Thyroid gland (tissue), 4 donors: ENCODE data around the gene CISD2. TPM values are rescaled to one million over a fixed set of nuclear protein-coding genes. Genes with fewer than 3 reads are reported as not detected.
A peak's percentile ranks its signal among the peaks of the same experiment; 100 is the strongest.
"Not testable (repeated sequence)": the region's sequence is repeated elsewhere in the genome, so short reads cannot be mapped to it uniquely, and the experiment has no call there.

ENCODE experiments used
- DNase-seq, 2 donors: peaks; one replicate each; pipeline ENCODE4 v3.0.0-alpha.2; 2019
- H3K27ac ChIP-seq, 3 donors: fragments of 200-600 bp; sonication (generic); 1 replicate in 2 of 3; 2 replicates in 1 of 3; pipeline ENCODE4 v1.5.1; 2016 to 2019; ENCODE audit warnings: mild to moderate bottlenecking in 1 of 3, moderate library complexity in 1 of 3
- H3K27me3 ChIP-seq: fragments of 200-600 bp; sonication (generic); one replicate; pipeline ENCODE4 v1.5.1; 2019
- H3K36me3 ChIP-seq, 2 donors: fragments of 200-600 bp; sonication (generic); one replicate each; pipeline ENCODE4 v1.5.1; 2016 to 2019
- H3K4me1 ChIP-seq, 2 donors: fragments of 200-600 bp; sonication (generic); one replicate each; pipeline ENCODE4 v1.5.1; 2017 to 2019
- H3K4me3 ChIP-seq, 3 donors: fragments of 200-600 bp; sonication (generic); replicated peaks in 1 of 3; 1 replicate in 2 of 3; 2 replicates in 1 of 3; pipeline ENCODE4 v1.5.1; 2016; ENCODE audit warnings: mild to moderate bottlenecking in 1 of 3
- H3K9me3 ChIP-seq: fragments of 200-600 bp; sonication (generic); one replicate; pipeline ENCODE4 v1.5.1; 2017
- CTCF ChIP-seq, 6 experiments: fragments of 200-600 bp in 3 of 6; fragments of 450-650 bp in 3 of 6; sonication (generic) in 3 of 6; IDR thresholded peaks; one replicate each; pipeline ENCODE4 v1.5.1; 2016 to 2019; ENCODE audit warnings: antibody characterized with exemption in 6 of 6, mild to moderate bottlenecking in 2 of 6, inconsistent platforms in 1 of 6, moderate library complexity in 1 of 6
- POLR2A ChIP-seq, 2 donors: fragments of 450-650 bp; IDR thresholded peaks; one replicate each; pipeline ENCODE4 v1.6.1; 2017; ENCODE audit warnings: antibody characterized with exemption in 2 of 2, mild to moderate bottlenecking in 2 of 2, moderate library complexity in 1 of 2
- WGBS, 2 donors: methylation state at CpG; one replicate each; pipeline ENCODE4 v1.1.5; 2017; 5-methylcytosine and 5-hydroxymethylcytosine counted together
- intact Hi-C: fragments of 100-400 bp; cut with DNase I; formaldehyde crosslinking; loops from one replicate; pipeline ENCODE4 v1.15.1; 2023
- total RNA-seq, 4 donors: library from RNA; depleted of rRNA; stranded (reverse); fragments of >200 nt; gene quantifications; one replicate each; pipeline ENCODE4 v1.2.3, GENCODE V29; 2016

The CISD2 gene
- 10 to 100 TPM; 29.3 to 37.0 (median 33.7) TPM for total RNA-seq

- H3K9me3 ChIP-seq: no peaks in the 10 kb centered on the region
- H3K27me3 ChIP-seq: no peaks in the 10 kb centered on the region
- 0% methylated on average over 13 to 33 of the region's 71 CpGs for WGBS, 2 donors
- peak within 1 kb of the TSS; percentile 42 to 91 (median 70) for H3K4me3 ChIP-seq
- H3K4me1 ChIP-seq: peaks cover 7 to 12% of the 10 kb centered on the region in 2 donors
- peak; percentile 91 to 93 for DNase-seq
- intact Hi-C loops: loop anchor here (5.0 kb wide), 1 partner anchor 42 kb away; the partner anchor contains the start of gene UBE2D3
- no peaks in the 10 kb centered on the region for H3K36me3 ChIP-seq
- H3K27ac ChIP-seq: peak within 1 kb of the TSS; percentile 76 to 89 (median 84)
- TF ChIP-seq POLR2A (IDR thresholded peaks at IDR 0.05) (peak; percentile 3 to 88), CTCF (IDR thresholded peaks at IDR 0.05) (no peak)
Measured at GRCh38 chr4:102868781-102869568, at the start of gene CISD2. Gene CISD2 (plus strand): TSS chr4:102868992. CDS start chr4:102869085, 93 bp downstream.

GRCh38 chr4:102819100-102819499 lies 49.7 kb upstream of the CISD2 start:
- H3K36me3 ChIP-seq, H3K9me3 ChIP-seq, H3K27me3 ChIP-seq, DNase-seq, intact Hi-C loops, H3K4me3 ChIP-seq, H3K27ac ChIP-seq: not testable (repeated sequence)
- H3K4me1 ChIP-seq: peaks cover 63 to 77% of the 10 kb centered on the region in 2 donors
- 95 to 97% methylated on average over 10 of the region's 10 CpGs for WGBS, 2 donors

- Histone ChIP-seq H3K27me3 (no peaks in the 10 kb centered on the region), H3K9me3 (no peaks in the 10 kb centered on the region), H3K27ac (no peak overlapping the region), H3K4me1 (peaks cover 69 to 77% of the 10 kb centered on the region in 2 donors), H3K36me3 (no peaks in the 10 kb centered on the region), H3K4me3 (no peak overlapping the region)
- TF ChIP-seq CTCF (IDR thresholded peaks at IDR 0.05): no peak
- TF ChIP-seq POLR2A (IDR thresholded peaks at IDR 0.05): no peak
- WGBS, 2 donors: 79 to 81% methylated on average over 8 of the region's 8 CpGs
- intact Hi-C loops: no loop called here
- DNase-seq: no peak
Measured at GRCh38 chr4:102819588-102820365, 49.0 kb upstream of the CISD2 start.

GRCh38 chr4:102823464-102823863 lies 45.3 kb upstream of the CISD2 start:
- Histone ChIP-seq H3K9me3 (no peaks in the 10 kb centered on the region), H3K4me1 (peaks cover 43 to 45% of the 10 kb centered on the region in 2 donors), H3K4me3 (peak overlapping the region in 1 of 3 donors; percentile 96), H3K27ac (peak overlapping the region in 1 of 3 donors; percentile 100), H3K27me3 (no peaks in the 10 kb centered on the region), H3K36me3 (no peaks in the 10 kb centered on the region)
- WGBS, 2 donors: 41% methylated on average over 4 of the region's 4 CpGs
- DNase-seq: no peak
- intact Hi-C loops: no loop called here
- TF ChIP-seq CTCF (IDR thresholded peaks at IDR 0.05) (no peak), POLR2A (IDR thresholded peaks at IDR 0.05) (no peak)

GRCh38 chr4:102823897-102824296 lies 44.9 kb upstream of the CISD2 start:
- H3K4me1 ChIP-seq: peaks cover 43 to 44% of the 10 kb centered on the region in 2 donors
- WGBS, 2 donors: 43 to 48% methylated on average over 4 of the region's 4 CpGs
- H3K27me3 ChIP-seq: no peaks in the 10 kb centered on the region
- no peak for DNase-seq
- no peaks in the 10 kb centered on the region for H3K9me3 ChIP-seq
- TF ChIP-seq CTCF (IDR thresholded peaks at IDR 0.05) (no peak), POLR2A (IDR thresholded peaks at IDR 0.05) (no peak)
- no peaks in the 10 kb centered on the region for H3K36me3 ChIP-seq
- peak overlapping the region in 1 of 3 donors; percentile 96 for H3K4me3 ChIP-seq
- intact Hi-C loops: no loop called here
- peak overlapping the region in 1 of 3 donors; percentile 100 for H3K27ac ChIP-seq
